ENCODE results near the gene PLEKHM2.

DNA sequence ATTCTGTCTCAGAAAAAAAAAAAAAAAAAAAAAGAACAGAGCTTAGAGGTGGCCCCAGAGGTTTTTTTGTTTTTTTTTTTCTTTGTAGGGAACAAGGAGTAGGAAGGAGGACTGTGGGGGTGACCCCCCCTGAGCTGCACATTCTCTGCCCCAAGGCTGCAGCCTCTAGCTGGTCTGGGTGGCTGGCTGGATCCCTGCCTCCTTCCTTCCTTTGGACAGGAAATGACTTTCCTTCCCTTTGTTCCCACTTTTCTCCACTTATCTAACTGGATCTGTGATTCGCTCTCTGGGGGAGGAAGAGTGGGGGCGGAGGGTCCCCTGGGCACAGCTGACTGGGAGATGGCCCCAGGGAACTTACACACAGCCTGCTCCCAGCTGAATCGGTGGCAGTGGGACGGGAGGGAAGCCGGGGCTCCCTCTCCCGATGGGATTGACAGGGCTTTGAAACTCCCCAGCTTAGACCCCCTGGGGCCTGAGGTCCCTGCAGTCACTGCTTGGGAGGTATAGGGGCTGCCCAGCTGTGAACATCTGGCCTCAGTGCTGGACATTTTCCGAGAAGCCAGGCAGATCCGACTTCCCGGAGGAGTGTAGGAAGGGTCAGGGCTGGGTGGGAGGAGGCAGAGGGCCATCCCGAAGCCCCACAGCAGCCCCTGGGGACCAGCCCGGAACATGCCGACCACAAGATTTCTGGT is 76.5 kb downstream of the PLEKHM2 start:
- TF ChIP-seq EP300 (IDR thresholded peaks at IDR 0.05; ENCODE audit: borderline replicate concordance): no peak
- TF ChIP-seq RAD21 (IDR thresholded peaks at IDR 0.05; ENCODE audit: low read depth): no peak
- no peak for TF ChIP-seq TCF12 (IDR thresholded peaks at IDR 0.05; ENCODE audit: low read depth)
- TF ChIP-seq YY1 (IDR thresholded peaks at IDR 0.05; ENCODE audit: low read depth): no peak
- no peak for TF ChIP-seq REST (IDR thresholded peaks at IDR 0.05; ENCODE audit: low read depth)
- no peak for TF ChIP-seq EGR1 (IDR thresholded peaks at IDR 0.05)
- no peak for TF ChIP-seq TAF1 (IDR thresholded peaks at IDR 0.05; ENCODE audit: low read depth)
- TF ChIP-seq CEBPB (IDR thresholded peaks at IDR 0.05): no peak
- TF ChIP-seq ZBTB7A (IDR thresholded peaks at IDR 0.05; ENCODE audit: low read depth): no peak
